Bone marrow (tissue), 2 donors: ENCODE measurements around the gene TCAP.
"Not testable (repeated sequence)": the region's sequence is repeated elsewhere in the genome, so short reads cannot be mapped to it uniquely, and the experiment has no call there.

Experiments used
- DNase-seq, 2 donors: peaks; one replicate each; lab custom pipeline; 2025; lab: John Stamatoyannopoulos, UW

The TCAP gene

DNA sequence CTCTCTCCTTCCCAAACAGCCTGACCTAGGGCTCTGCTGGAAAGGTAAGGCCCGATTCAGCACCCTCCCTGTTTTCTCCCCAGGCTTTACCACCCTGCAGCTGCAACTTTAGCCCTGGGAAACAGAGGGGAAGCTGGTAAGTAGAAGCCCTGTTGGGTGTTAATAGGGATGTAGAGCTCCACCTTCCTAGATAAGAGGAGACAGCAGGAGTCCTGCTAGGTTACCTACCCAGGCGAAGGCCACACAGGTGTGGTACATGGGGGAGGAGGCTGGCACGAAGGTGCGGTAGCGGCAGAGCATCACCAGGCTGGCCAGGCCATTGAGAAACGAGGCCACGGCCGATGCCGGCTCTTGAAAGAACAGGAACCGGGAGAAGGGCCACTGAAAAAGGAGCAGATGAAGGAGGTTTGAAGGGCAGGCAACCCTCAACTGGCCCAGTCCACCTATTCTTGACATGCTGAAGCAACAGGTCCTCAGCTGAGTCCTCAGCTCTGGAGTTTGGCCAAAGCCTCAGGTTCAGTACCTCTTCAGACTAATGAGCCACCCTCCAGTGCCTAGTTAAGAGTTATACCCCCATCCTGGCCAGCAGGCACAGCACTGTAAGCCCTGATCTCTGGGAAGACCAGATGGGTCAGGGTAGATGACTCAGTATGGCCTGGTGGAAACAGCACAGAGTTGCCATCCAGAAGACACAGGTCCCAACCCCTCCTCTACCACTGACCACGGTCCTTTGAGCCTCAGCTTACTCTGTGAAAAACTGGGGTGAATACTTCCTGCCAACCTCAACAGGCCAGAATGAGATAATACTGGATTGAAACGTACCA lies 19.4 kb downstream of the TCAP start:
- DNase-seq: no peak

- no peak for DNase-seq
Measured at GRCh38 chr17:39687101-39687545, 22.0 kb downstream of the TCAP start.

GRCh38 chr17:39687546-39688474 lies 22.7 kb downstream of the TCAP start, which contains the start of gene PGAP3:
TSS of gene PGAP3 (minus strand) at chr17:39688057. CDS start at chr17:39688014, 43 bp downstream.
- DNase-seq: peak; percentile 53 to 74

DNA sequence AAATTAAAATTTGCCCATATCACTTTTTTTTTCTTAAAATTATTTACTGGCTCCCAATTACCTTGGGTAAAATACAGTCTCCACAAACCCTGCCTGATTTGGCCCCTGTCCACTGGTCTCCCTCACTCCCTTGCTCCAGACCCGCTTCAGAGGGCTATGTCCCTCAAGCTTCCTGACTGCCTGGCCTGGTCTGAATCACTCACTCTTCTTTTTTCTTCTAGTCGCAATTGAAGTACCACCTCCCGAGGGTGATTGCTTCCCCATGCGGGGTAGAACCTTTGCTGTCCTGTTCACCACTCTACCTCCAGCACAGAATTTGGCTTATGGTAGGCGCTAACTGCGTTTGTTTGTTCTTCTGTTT lies 23.3 kb downstream of the TCAP start:
- no peak for DNase-seq

DNA sequence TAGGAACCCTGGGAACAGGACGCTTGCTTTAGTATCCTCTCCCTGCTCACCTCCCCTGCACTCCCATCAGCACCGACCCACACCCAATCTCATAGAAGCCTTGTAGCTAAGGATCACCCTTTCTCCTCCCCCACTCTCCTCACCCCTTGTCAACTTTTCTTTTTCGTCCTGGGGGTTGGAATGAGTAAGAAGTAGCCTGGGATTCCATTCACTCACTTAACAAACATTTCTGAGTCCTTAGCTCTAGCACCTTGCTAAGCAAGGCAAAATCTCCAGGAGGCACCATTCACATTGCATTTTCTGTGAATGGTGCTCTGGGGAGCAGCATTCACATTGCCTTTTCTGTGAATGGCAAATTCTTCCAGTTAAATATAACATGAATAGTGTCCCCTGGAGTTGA lies 23.8 kb downstream of the TCAP start:
- no peak for DNase-seq

GRCh38 chr17:39694593-39694992 lies 29.4 kb downstream of the TCAP start:
- DNase-seq: no peak

GRCh38 chr17:39695089-39695474 lies 29.9 kb downstream of the TCAP start:
- DNase-seq: no peak

- DNase-seq: no peak
Measured at GRCh38 chr17:39696731-39697130, 31.6 kb downstream of the TCAP start.

- no peak for DNase-seq
Measured at GRCh38 chr17:39697961-39698360, 32.8 kb downstream of the TCAP start.

DNA sequence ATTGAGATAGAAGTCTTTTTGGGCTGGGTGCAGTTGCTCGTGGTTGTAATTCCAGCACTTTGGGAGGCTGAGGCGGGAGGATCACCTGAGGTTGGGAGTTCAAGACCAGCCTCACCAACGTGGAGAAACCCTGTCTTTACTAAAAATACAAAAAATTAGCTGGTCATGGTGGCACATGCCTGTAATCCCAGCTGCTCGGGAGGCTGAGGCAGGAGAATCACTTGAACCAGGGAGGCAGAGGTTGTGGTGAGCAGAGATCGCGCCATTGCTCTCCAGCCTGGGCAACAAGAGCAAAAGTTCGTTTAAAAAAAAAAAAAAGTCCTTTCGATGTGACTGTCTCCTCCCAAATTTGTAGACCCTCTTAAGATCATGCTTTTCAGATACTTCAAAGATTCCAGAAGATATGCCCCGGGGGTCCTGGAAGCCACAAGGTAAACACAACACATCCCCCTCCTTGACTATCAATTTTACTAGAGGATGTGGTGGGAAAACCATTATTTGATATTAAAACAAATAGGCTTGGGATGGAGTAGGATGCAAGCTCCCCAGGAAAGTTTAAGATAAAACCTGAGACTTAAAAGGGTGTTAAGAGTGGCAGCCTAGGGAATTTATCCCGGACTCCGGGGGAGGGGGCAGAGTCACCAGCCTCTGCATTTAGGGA lies 34.1 kb downstream of the TCAP start:
- not testable (repeated sequence) for DNase-seq

DNA sequence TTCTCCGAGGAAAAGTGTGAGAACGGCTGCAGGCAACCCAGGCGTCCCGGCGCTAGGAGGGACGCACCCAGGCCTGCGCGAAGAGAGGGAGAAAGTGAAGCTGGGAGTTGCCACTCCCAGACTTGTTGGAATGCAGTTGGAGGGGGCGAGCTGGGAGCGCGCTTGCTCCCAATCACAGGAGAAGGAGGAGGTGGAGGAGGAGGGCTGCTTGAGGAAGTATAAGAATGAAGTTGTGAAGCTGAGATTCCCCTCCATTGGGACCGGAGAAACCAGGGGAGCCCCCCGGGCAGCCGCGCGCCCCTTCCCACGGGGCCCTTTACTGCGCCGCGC lies 34.6 kb downstream of the TCAP start, which contains the start of gene ERBB2:
ERBB2 (plus strand) TSS at position 247 of the 330 bp plus-strand sequence. CDS start 175 bp downstream, outside the sequence.
- no peak for DNase-seq

DNA sequence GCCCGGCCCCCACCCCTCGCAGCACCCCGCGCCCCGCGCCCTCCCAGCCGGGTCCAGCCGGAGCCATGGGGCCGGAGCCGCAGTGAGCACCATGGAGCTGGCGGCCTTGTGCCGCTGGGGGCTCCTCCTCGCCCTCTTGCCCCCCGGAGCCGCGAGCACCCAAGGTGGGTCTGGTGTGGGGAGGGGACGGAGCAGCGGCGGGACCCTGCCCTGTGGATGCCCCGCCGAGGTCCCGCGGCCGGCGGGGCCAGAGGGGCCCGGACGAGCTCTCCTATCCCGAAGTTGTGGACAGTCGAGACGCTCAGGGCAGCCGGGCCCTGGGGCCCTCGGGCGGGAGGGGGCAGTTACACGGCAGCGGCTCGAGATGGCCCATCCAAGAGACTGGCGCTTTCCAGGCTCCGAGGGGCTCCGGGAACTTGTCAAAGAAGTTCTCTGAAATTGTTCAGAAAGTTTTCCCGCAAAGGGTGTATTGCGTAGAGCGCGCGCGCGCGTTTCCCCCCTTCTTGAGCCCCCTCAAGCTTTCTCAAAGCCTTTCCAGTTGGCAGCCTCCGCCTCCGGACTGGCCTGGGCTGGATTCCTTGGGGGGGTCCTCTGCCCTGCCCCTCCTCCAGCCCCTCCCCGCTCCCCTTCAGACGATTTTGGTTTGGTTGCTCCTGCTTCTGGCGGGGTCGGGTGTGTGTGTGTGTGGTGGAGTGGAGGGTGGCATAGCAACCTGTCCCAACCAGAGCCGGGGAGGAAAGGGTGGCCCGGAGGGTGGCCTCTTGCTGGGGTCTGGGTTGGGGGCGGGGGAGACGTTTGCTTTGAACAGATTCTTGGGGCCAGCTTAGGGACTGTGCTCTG lies 35.2 kb downstream of the TCAP start:
- DNase-seq: no peak

GRCh38 chr17:39701012-39701783 lies 36.0 kb downstream of the TCAP start:
- no peak for DNase-seq

DNA sequence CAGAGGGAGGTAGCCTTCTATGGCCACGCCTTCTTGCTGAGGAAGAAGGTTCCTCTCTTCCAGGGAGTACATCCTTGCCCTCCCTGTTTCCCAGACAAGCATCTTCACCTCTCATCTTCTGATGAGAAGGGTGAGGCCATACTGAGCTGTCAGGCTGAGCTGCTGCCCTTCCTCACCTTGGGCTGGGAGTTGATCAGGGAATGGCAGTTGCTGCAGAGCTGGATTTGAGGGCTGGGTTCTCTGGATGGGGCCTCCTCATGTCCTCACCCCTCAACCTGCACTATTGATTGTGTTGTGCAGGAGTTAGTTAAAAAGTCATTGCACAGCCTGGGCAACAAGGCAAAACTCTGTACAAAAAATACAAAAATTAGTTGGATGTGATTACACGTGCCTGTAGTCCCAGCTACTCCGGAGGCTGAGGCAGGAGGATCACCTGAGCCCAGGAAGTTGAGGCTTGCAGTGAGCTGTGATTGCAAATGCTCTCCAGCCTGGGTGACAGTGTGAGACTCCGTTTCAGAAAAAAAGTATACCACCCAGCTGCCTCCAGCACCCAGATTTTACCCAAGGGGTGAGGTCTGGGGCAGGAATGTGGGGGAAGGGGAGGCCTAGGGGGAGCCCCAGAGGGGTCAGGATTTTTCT lies 36.8 kb downstream of the TCAP start:
- no peak for DNase-seq

DNA sequence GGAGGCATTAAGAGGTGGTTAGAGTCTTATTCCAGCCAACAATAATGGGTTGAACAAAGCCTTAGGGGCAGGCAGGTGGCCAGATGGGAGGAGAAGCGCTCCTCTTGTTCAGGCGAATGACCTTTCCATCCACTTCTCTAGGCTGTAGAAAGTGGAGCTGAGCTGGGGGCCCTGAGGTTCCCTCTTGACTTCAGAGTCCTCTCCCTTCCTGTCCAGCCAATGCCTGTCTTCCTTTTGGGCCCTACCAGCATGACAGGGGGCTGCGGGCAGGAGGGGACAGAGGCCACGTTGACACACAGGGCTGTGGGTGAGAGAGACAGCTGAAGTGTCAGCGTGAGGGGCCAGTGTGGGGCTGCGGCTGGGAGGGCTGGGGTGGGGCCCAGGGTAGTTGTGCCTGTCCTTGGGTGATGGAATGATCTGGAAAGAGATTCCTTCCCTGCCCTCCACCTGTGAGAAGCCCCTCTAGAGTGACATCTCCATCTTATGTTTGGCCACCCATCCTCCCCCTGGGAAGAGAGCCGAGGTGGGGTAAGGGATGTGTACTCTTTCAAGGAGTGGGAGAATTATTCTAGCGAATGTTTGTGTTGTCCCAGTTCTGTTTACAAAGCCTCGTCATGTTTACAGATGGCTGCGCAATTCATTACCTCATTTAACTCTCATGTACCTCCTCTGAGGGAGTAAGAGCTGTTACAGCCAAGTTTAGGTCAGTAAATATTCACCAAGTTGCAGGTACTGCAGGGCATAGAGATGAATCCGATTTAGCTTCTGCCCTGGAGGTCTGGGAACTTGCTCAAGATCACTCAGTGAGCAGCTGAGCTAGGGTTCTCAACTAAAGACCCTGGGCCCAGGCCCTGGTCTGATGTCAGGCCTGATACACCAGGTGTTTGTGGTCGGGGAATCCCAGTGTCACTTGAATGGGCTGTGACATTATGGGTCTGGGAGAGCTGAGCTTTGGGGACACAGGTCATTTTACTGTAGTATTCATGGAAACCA lies 38.0 kb downstream of the TCAP start:
- no peak for DNase-seq

GRCh38 chr17:39703913-39704312 lies 38.8 kb downstream of the TCAP start:
- no peak for DNase-seq

DNA sequence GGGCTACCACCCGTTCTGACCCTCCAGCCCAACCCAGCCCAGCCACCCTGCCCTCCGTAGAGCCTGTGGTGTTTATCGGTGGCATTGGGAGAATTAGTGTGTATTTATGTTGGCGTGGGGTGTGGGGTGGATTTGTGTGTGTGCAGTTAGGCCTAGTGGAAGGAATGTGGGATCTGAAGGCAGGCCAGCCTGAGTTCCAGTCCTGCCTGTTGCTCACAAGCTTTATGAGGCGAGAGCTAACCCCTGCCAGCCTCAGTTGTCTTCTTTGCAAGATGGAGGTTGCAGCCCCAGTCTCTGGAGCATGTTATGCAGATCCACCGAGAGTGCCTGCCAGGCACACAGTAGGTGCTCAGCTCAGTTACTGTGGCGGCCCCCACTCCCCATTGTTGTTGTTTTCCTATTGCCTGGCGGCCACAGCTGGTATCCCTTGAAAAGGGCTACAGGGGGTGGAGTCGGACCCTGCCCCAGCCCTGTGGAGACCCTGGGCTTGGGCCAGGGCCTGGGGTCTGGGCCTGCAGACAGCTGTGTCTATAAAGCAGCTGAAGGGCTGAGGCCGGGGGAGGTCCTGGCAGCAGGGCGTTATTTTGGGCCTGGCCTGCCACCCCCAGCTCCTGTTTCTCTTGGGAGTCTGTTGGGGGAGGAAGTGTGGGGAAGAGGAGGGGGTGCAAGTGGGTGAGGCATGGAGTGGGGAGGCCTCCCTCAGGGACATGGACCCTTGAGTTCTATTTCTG lies 39.8 kb downstream of the TCAP start:
- DNase-seq: no peak

DNA sequence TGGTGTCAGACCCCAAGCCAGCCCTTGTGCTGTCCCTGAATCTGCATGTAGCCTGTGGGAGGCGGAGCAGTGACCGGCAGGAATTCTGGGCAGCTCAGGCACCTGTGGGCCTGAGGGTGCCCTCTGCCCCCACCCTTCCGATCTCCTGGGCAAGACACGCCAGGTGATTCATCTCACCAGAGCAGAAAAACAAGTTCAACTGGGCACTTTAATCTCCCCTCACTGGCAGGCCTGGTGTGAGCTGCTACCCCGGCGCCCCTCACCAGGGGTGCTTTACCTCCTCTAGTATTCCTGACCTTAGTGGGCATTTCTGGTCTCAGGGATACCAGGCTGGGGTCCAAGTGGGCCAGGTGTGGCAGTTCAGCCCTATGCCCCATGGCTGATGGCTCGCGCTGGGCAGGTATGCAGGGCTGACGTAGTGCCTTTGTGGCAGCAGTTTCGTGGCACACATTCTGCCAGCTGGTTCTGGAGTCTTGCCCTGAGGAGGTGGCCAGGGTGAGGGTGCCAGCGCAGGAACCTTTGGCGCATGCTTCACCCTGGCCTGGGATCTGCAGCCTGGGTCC lies 40.7 kb downstream of the TCAP start:
- no peak for DNase-seq
